Left ventricle myocardium inferior (tissue), 1 donor: ENCODE data around the gene TMEM218. TPM values are rescaled to one million over a fixed set of nuclear protein-coding genes. Genes with fewer than 3 reads are reported as not detected.

ENCODE experiments used
- DNase-seq: peaks from one replicate; pipeline ENCODE4 v3.0.0-alpha.2; 2020
- H3K27ac ChIP-seq: fragments of 200-600 bp; replicated peaks from 2 replicates; pipeline ENCODE4 v1.8.0; 2021
- H3K27me3 ChIP-seq: fragments of 200-600 bp; 2 replicates; pipeline ENCODE4 v1.8.0; 2021; ENCODE audit warnings: low read depth
- H3K36me3 ChIP-seq: fragments of 200-600 bp; 2 replicates; pipeline ENCODE4 v1.8.0; 2021
- H3K4me1 ChIP-seq: fragments of 200-600 bp; 2 replicates; pipeline ENCODE4 v1.8.0; 2021
- H3K4me3 ChIP-seq: fragments of 200-600 bp; 2 replicates; pipeline ENCODE4 v1.8.0; 2021; ENCODE audit warnings: mild to moderate bottlenecking, moderate library complexity
- H3K9me3 ChIP-seq: fragments of 200-600 bp; replicated peaks from 2 replicates; pipeline ENCODE4 v1.8.0; 2021
- intact Hi-C: fragments of 100-400 bp; cut with micrococcal nuclease; formaldehyde crosslinking; loops from one replicate; pipeline ENCODE4 v1.11.0; 2022
- total RNA-seq: library from RNA; stranded (reverse); fragmentation: NEBNext Ultra II Directional; extraction: Animal tissue kit (Norgen Biotek cat#: 25700); gene quantifications from one replicate; pipeline ENCODE4 v1.2.1, GENCODE V29; 2021
- TF ChIP-seq, protein P1 (sequence below): fragments of 200-600 bp; IDR thresholded peaks from 2 replicates; pipeline ENCODE4 v1.8.0; 2021; ENCODE audit warnings: antibody characterized with exemption, mild to moderate bottlenecking, borderline replicate concordance
- donor health status: DM: no; HTN: yes; CAD: no; lungs with severe emphysema.

Gene TMEM218
- total RNA-seq, 1 donor from 2014 or later: 6.2 TPM

DNA sequence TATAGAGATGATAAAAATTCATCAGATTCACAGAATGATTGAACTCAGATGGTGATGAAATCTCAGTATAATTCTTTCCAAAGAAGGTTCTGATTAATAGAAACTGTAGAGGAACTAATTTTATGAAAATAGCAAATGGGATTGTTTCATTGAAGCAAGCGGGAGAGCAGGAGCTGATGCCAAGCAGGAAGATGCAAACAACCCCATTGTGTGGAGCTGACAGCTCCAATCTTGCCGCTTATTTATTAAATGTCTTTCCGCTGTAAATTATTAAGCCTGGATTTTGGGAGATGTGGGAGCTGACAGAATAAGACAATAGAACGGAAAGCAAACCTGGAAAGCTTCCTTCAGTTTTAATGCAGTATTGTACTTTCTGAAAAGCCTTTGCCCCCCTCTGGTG is 6.0 kb upstream of the TMEM218 start:
- DNase-seq: no peak
- H3K36me3 ChIP-seq: no peaks in the 10 kb centered on the region
- TF ChIP-seq, protein P1, sequence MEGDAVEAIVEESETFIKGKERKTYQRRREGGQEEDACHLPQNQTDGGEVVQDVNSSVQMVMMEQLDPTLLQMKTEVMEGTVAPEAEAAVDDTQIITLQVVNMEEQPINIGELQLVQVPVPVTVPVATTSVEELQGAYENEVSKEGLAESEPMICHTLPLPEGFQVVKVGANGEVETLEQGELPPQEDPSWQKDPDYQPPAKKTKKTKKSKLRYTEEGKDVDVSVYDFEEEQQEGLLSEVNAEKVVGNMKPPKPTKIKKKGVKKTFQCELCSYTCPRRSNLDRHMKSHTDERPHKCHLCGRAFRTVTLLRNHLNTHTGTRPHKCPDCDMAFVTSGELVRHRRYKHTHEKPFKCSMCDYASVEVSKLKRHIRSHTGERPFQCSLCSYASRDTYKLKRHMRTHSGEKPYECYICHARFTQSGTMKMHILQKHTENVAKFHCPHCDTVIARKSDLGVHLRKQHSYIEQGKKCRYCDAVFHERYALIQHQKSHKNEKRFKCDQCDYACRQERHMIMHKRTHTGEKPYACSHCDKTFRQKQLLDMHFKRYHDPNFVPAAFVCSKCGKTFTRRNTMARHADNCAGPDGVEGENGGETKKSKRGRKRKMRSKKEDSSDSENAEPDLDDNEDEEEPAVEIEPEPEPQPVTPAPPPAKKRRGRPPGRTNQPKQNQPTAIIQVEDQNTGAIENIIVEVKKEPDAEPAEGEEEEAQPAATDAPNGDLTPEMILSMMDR: no peak
- peaks cover 27% of the 10 kb centered on the region for H3K27me3 ChIP-seq
- no peaks in the 10 kb centered on the region for H3K9me3 ChIP-seq
- intact Hi-C loops: no loop called here
- no peak overlapping the region for H3K27ac ChIP-seq
- H3K4me3 ChIP-seq: no peak overlapping the region
- H3K4me1 ChIP-seq: no peaks in the 10 kb centered on the region

DNA sequence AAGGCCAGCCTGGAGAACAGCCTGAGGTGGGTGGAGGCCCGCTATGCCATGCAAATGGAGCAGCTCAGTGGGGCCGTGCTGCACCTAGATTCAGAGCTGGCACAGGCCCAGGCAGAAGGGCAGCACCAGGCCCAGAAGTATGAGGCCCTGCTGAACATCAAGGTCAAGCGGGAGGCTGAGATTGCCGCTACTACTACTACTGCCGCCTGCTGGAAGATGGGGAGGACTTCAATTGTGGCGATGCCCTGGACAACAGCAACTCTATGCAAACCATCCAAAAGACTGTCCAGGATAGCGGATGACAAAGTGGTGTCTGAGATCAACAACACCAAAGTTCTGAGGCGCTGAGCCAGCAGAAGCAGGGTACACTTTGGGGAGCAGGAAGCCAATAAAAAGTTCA is 3.1 kb upstream of the TMEM218 start:
- Histone ChIP-seq H3K36me3 (no peaks in the 10 kb centered on the region), H3K27me3 (peaks cover 23% of the 10 kb centered on the region), H3K9me3 (no peaks in the 10 kb centered on the region), H3K4me1 (peaks cover 14% of the 10 kb centered on the region), H3K27ac (no peak overlapping the region), H3K4me3 (no peak overlapping the region)
- TF ChIP-seq, protein P1: no peak
- DNase-seq: no peak
- intact Hi-C loops: no loop called here

DNA sequence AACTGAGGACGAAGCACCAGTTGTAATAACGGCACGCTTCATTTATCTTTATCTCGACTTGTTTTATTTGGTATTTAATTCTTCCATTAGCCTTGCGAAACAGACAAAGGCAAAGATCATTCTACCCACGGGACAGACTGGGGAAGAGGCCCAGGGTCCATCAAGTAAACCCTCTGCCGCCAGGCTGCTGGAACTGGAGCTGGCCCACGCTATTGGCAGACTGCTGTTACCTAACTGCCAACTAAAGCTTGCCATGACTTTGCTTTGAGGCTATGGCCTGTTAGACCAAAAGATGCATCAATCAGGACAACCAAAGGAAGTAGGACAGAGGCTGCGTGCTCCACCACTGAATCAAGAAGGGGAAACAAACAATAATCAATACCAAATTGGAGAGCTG is 780 bp upstream of the TMEM218 start:
- H3K9me3 ChIP-seq: no peaks in the 10 kb centered on the region
- H3K4me3 ChIP-seq: peak overlapping the region; percentile 83
- peaks cover 4% of the 10 kb centered on the region for H3K27me3 ChIP-seq
- H3K27ac ChIP-seq: peak overlapping the region; percentile 57
- DNase-seq: no peak
- intact Hi-C loops: no loop called here
- peaks cover 14% of the 10 kb centered on the region for H3K4me1 ChIP-seq
- TF ChIP-seq, protein P1: no peak
- H3K36me3 ChIP-seq: no peaks in the 10 kb centered on the region

DNA sequence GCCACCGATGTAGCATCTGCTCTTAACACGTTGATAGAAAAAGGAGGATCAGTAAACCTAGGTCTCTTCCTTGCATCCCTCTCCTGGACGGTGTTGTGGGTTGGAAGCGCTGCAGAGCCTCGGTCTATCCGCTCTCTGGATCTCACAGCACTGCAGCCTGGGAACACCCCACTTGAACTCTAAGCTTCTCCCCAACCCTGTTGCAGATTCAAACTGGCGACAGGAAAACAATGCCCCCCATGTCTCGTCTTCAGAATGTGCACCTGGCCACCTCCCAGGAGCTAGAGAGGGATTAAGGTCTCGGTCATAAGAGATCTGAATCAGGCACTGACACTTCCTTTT is 454 bp downstream of the TMEM218 start:
- intact Hi-C loops: no loop called here
- H3K9me3 ChIP-seq: no peaks in the 10 kb centered on the region
- H3K4me1 ChIP-seq: peaks cover 14% of the 10 kb centered on the region
- no peak for DNase-seq
- TF ChIP-seq, protein P1: no peak
- H3K36me3 ChIP-seq: no peaks in the 10 kb centered on the region
- H3K27me3 ChIP-seq: no peaks in the 10 kb centered on the region
- H3K27ac ChIP-seq: peak overlapping the region; percentile 78
- peak overlapping the region; percentile 83 for H3K4me3 ChIP-seq

DNA sequence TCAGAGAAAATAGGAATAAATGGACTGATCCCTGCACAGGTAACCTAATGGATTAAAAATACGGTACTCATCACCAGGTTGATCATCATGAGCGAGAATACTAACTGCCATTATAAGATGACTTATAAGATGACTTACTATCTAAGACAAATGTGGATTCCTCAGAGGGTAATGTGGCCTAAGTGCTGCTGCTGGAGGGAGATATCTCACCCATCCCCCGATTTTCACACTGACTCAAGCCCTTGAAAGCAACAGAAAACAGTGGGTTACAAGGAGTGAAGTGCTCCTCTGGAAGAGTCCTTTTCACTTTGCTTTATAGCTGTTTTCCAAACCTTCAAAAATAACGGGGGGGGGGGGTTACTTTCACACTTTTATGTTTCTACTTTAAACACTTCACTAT is 920 bp downstream of the TMEM218 start:
- Histone ChIP-seq H3K4me1 (peaks cover 14% of the 10 kb centered on the region), H3K9me3 (no peaks in the 10 kb centered on the region)
- TF ChIP-seq, protein P1: no peak

DNA sequence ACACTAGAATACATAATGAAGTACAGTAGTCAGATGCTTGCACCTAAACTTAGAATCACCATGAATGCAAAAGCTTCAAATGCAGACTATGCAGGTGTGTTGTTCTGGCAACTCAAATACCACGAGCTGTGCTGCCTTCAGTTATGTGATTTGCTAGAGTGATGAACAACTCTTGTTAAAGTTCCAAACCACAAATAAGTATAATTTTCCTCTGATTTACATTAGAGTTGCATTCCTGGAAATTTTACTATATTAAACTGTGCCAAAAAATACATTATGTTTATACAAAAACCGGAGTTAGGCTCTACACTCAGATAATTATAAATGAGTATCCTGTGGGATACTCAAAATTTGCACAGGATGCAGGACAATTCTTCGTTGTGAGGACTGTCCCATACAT is 3.0 kb downstream of the TMEM218 start:
- H3K36me3 ChIP-seq: no peaks in the 10 kb centered on the region
- no peaks in the 10 kb centered on the region for H3K27me3 ChIP-seq
- H3K27ac ChIP-seq: no peak overlapping the region
- intact Hi-C loops: no loop called here
- no peak for DNase-seq
- peaks cover 14% of the 10 kb centered on the region for H3K4me1 ChIP-seq
- H3K9me3 ChIP-seq: no peaks in the 10 kb centered on the region
- TF ChIP-seq, protein P1: no peak
- H3K4me3 ChIP-seq: no peak overlapping the region

More for the DNA sequence above, 920 bp downstream of the TMEM218 start:
- intact Hi-C loops: no loop called here
- no peaks in the 10 kb centered on the region for H3K36me3 ChIP-seq
- H3K27ac ChIP-seq: no peak overlapping the region
- DNase-seq: no peak
- H3K4me3 ChIP-seq: peak overlapping the region; percentile 83
- no peaks in the 10 kb centered on the region for H3K27me3 ChIP-seq
